ENCODE results near the gene ARIH2.
A peak's percentile ranks its signal among the peaks of the same experiment; 100 is the strongest.
"Not testable (repeated sequence)": the region's sequence is repeated elsewhere in the genome, so short reads cannot be mapped to it uniquely, and the experiment has no call there.

The ARIH2 gene

GRCh38 chr3:48918388-48919214 lies at the start of gene ARIH2:
Gene ARIH2, plus strand, starts transcription at chr3:48918842. Its CDS starts 8,717 bp downstream, at chr3:48927559.
- peak; percentile 89 for DNase-seq (ENCODE audit: low read depth)

GRCh38 chr3:48877671-48878070 lies 41.0 kb upstream of the ARIH2 start:
- no peak for DNase-seq (ENCODE audit: low read depth)

DNA sequence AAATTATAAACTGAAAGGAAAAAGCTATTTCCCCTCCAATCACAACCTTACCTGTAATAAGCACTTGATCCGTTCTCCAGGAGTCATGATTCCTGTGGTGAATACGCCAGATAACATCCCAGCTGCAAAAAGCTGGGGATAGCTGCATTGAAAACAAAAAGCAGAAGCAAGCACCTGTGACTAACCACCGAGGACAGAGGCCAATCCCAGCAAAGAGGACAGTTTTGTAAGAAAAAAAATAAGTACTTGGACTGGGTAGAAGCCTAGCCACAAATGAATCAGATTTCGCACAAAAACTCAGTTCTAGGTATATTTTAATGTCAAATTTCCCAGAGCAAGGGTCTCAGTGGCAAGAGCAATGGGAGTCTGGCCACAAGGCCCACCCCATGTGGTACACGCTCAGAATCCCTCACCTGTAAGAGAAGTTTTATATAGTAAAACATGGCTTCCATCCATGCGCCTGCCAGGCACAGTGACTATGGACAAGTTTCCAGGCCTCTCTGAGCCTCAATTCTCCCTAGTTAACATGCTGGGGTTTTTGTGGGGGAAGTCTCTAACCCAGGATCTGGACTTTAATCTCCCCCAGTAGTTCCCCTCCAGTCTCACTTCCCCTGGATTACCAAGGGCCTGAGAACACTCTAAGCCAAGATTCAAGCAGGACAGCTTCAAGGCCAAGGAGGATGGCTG lies 39.2 kb upstream of the ARIH2 start:
- DNase-seq (ENCODE audit: low read depth), result no peak

- no peak for DNase-seq (ENCODE audit: low read depth)
These were observed 38.7 kb upstream of the ARIH2 start for GRCh38 chr3:48879994-48880377.

DNA sequence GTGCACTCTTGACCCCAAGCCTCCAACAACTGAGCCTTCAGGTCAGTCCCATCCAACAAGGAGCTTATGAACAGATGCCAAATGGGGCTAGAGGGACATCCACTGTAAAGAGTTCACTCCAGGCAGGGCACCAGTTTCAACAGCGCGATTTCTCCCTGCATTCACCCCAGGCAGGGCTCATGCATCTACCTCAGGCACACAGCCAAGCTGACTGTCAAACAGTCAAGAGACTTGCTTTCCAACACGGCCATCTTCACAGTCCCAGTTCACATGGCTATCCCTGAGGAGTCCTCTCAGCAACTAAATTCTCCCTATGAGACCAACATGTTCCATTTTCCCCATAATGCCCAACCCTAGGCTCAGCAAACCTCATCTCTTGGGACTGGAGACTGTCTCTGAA lies 37.6 kb upstream of the ARIH2 start:
- DNase-seq (ENCODE audit: low read depth), result no peak

- no peak for DNase-seq (ENCODE audit: low read depth)
These were observed 37.0 kb upstream of the ARIH2 start for GRCh38 chr3:48881652-48882114.

- no peak for DNase-seq (ENCODE audit: low read depth)
These were observed 32.9 kb upstream of the ARIH2 start for GRCh38 chr3:48885753-48886152.

DNA sequence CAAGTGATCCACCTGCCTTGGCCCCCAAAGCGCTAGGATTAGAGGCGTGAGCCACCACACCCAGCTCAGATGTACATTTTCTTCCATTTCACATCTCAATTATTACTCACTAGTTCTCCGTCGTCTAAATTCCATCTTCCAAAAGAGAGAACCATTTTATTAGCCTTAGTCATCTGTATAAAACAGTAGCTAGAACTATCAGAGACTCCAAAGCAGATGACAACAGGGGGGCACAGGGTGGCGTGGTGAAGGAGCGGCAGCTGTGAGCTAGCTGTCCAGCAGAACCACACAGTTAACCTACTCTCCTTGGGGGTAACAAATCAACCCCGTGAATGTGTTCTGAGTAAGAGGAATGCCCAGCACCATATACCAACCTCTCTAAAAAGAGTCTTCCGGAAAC lies 27.0 kb upstream of the ARIH2 start:
- DNase-seq (ENCODE audit: low read depth), result no peak

DNA sequence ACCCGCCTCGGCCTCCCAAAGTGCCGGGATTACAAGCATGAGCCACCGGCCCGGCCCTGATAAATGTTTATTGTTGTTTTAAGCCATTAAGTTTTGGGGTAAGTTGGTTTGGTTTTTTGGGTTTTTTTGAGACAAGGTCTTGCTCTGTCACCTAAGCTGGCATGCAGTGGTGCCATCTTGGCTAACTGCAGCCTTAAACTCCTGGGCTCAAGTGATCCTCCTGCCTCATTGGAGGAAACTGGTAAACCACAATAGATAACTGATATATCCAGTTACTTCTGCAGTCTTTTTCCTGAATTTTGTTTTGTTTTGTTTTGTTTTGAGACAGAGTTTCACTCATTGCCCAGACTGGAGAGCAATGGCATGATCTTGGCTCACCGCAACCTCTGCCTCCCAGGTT lies 24.1 kb upstream of the ARIH2 start:
- no peak for DNase-seq (ENCODE audit: low read depth)

GRCh38 chr3:48896936-48897335 lies 21.7 kb upstream of the ARIH2 start:
- DNase-seq (ENCODE audit: low read depth), result no peak

DNA sequence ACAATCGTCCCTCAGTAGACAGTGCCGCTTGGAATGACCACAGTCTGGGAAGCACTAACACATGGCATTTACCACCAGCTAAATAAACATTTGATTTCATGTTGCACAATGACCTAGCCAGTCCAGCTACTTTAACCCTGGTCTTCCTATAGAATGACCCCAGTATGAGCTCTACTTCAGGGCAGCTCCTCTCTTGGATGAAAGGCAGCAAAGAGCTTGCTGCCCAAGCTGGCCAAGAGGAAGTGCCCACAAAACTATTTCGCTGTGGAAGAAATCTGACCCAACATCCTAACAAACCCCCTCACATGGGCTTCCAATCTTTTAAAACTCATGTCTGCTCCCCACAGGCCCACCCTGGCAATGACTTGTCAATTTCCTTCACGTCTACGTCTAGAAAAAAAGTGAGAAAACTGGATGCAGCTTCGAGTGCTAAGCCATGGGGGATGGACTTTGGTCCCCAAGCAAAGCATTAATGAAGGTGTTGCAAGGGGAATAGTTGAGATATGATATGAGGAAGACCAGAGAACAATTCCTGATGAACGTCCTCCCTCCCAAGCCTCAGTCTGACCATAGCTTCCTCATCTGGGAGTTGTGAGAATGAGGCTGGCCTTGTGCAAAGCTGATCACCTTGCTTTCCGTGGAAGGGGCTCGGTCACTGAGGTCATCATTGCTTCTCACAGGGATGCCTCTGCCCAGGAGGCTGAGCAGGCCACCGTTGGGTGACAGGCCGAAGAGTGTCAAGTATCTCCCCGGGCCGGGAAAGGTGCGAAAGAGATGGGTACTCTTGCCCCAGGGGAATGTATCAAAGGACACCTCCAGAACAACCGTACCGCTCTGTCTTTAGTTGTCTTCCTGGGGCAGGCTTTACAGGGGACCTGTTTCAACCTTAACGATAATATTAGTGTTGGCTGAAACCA lies 20.9 kb upstream of the ARIH2 start:
- DNase-seq (ENCODE audit: low read depth), result no peak

GRCh38 chr3:48898383-48899234 lies 20.0 kb upstream of the ARIH2 start, which contains the start of gene SLC25A20:
Gene SLC25A20, minus strand, starts transcription at chr3:48898882. Its CDS starts 88 bp downstream, at chr3:48898794.
- DNase-seq (ENCODE audit: low read depth), result peak; percentile 70

GRCh38 chr3:48899273-48899672 lies 19.4 kb upstream of the ARIH2 start:
- DNase-seq (ENCODE audit: low read depth), result no peak

- DNase-seq (ENCODE audit: low read depth), result not testable (repeated sequence)
These were observed 11.6 kb upstream of the ARIH2 start for GRCh38 chr3:48907026-48907425.

DNA sequence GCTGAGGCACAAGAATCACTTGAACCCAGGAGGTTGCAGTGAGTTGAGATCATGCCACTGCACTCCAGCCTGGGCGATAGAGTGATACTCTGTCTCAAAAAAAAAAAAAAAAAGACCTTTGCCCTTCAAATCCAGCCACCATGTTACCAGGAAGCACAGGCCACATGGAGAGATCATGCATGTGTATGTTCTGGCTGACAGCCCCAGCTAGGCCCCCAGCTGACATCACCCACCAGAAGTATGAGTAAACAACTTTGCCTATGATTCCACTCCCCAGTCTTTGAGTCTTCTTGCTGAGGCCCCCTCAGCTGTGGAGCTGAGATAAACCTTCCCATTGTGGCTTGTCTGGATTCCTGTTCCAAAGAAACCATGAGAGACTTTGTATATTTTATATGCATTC lies 3.3 kb upstream of the ARIH2 start:
- DNase-seq (ENCODE audit: low read depth), result no peak

DNA sequence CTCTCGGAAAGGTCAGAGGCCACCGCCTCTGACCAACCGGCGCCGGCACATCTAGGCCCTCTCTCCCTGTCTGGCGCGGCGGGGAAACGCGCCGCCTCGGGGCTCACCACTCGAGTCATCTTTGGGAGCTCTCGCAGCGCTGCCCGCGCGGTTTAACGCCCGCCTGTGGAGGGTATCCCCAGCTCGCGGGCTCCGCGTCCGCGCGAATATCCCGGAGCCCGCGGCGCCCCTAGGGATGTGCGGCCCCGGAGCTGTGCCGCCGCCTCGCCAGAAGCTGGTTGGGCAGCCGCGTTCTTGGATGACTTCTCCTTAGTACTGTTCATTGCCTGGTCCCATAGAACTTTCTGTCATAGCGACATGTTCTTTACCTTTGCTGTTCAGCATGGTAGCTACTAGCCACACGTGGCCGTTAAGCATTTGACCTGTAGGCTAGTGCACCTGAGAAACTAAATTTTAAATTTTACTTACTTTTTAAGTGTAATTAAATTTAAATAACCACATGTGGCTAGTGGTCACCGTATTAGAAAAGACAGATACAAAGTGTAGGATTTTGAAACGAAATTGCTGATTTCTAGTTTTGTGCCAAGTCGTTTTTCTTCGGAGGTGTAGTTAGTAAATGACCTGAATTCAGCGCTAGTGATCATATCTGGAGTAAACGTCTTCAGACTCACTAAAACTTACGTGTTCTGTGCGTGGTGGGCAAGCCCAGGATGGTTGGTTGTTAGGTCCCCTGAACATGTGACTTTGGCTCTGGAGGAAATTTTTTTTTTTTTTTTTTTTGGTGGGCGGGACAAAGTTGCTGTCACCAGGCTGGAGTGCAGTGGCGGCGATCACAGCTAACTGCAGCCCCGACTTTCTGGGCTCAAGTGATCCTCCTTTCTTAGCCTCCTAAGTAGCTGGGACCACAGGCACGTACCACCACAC lies 835 bp downstream of the ARIH2 start:
- DNase-seq (ENCODE audit: low read depth), result no peak

DNA sequence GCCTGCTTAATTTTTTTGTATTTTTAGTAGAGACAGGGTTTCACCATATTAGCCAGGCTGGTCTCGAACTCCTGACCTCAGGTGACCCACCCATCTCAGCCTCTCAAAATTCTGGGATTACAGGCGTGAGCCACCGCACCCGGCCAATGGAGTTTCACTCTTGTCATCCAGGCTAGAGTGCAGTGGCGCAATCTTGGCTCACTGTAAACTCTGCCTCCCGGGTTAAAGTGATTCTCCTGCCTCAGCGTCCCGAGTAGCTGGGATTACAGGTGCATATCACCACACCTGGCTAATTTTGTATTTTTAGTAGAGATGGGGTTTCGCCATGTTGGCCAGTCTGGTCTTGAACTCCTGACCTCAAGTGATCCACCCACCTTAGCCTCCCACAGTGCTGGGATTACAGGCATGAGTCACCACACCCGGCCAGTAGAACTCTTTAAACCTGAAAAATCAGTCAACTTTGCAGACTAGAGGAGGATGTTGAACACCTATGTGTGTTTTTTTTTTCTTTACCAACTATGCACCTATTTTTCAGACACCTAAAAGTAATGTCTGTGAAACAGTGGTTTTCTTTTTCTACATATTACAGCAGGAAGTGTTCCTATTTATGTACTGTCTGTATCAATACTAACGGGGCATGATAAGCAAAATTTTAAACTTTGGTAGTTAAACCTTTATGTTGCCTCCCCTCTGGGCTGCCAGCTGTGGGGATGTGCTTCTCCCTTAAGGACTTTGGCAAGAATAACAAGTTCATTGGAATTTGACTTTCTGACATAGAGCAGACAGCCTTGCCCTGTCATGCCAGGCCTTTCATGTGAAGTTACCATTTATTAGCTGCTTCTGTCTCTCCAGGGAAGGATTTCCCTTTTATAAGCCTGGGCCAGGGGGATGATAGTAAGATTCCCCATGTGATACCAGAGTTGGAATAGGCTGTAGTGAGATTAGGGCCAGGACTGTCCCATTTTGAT lies 8.1 kb downstream of the ARIH2 start:
- DNase-seq (ENCODE audit: low read depth), result no peak

- no peak for DNase-seq (ENCODE audit: low read depth)
These were observed 9.3 kb downstream of the ARIH2 start for GRCh38 chr3:48927928-48928327.

DNA sequence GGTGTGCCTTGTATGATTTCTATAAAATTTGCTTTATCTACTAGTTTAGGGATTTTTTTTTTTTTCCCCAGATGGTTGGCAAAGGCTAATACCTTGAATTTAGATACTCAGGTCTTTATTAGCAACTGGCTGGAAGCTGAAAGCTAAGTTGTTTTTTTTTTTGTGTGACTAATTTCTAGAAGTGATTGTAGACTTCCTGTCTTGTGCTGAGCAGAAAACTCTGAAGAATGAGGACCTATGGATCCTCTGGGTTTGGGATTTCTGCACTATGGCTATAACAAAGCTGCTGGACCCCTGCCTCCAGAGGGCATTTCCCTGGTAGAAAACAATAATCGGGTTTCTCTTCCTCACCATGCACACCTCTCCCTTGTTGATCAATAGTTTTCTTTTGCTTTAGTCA lies 10.0 kb downstream of the ARIH2 start:
- DNase-seq (ENCODE audit: low read depth), result no peak
